ENCODE measurements around the gene NAMPT.
A peak's percentile ranks its signal among the peaks of the same experiment; 100 is the strongest.
"Not testable (repeated sequence)": the region's sequence is repeated elsewhere in the genome, so short reads cannot be mapped to it uniquely, and the experiment has no call there.

Gene NAMPT

DNA sequence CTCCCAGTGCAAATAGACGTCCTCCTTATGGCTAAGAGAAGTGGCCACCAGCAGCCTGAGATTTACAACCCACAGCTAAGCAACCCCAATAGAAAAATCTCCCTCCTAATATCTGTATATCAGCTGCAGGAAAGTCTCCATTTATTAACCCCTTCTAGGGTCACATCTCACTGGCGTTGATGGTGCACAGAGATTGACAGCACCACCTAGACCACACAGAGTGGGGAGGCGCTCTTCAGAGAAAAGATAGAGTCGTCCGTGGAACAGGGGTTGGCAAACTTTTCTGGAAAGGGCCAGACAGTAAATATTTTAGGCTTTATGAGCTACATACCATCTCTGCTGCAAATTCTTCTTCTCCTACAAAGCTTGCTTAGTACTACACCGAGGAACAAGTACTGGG, 60.0 kb downstream of the NAMPT start:
- DNase-seq, result no peak

DNA sequence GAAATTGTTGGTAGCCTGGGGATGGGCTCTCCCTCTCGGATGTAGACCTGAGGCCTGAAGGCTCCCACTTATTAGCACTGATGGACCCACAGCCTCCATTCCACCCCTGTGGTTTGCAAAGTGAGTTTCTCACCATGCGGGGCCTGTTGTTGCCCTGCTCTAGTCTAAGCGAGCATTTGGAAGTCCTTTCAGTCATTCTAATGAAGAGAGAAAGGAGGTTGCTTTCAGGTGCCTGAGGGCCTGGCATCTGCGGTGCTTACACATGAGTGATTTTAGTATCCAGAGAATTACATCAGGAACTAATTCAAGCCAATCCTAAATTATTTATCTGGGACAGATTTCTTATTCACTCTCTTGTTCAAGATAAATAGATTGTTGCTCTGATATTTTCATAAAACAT, 61.6 kb downstream of the NAMPT start:
- no peak for DNase-seq

DNA sequence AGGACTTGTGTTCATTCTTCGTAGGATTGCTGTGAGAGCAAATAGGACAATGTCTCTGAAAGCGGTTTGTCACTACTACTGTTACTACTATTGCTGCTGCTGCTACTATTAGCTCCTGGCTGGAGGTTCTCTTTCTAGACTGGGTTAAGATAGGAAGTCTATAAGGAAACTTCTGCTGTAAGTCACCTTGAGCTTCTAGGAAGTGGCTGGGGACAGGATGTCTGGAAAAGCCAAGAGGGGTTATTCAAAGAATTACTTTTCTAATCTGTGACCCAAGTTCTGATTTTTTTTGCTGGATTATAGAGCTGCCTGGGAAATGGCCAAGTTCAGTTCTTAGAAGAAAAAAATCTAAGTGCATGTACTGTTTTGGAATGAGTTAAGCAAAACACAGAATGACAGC, 62.2 kb downstream of the NAMPT start:
- no peak for DNase-seq

DNA sequence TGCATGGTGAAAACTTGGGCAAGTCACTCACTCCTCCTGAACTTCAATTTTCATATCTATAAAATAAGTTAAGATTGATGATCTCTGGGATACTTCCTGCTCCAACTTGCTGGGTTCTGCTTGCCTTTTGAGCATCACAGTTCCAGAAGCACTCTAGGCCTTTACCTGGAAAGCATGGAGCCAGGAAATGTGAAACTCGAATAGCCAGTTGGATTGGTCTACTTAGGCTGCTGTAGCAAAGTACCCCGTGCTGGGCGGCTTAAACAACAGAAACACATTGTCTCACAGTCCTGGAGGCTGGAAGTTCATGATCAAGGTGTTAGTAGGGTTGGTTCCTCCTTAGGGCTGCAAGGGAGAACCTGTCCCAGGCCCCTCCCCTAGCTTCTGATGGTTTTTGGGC, 64.5 kb downstream of the NAMPT start:
- DNase-seq, result no peak

DNA sequence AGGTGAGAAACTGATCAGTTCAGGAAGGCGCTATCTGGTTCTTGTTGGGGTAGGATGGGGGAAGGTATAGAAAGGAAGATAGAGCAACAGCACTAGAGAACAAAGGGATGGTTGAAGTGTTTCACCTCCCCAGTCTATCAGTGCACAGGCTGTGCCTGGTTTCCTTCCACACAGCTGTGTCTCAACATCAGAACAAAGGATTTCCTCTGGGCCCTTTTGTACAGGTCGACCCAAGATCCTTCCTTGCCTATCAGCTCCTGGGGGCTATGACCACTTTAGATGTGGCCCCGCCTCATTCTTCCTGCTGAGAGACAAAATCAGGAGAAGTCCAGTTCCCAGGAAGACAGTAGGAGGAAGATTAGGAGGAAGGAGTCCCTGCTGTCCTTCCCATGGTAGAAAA, 65.6 kb downstream of the NAMPT start:
- no peak for DNase-seq

DNA sequence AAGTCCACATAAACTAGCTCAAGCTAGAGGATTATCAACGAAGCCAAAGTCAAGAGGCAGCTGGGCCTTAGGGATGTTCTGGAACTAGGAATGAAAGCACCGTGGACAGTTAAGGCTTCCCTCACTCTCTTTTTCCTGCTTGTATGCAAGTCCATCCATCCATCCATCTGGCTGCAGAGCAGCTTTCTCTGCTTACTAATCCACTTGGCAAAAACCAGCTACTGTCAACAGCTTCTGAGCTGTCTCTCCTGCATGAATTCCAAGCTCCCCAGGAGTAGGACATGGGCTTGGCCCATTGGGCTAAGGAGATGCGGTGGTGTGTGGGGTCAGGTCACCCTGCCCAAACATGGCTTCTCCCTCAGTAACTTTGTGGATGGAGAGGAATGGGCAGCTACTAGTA, 66.2 kb downstream of the NAMPT start:
- no peak for DNase-seq

DNA sequence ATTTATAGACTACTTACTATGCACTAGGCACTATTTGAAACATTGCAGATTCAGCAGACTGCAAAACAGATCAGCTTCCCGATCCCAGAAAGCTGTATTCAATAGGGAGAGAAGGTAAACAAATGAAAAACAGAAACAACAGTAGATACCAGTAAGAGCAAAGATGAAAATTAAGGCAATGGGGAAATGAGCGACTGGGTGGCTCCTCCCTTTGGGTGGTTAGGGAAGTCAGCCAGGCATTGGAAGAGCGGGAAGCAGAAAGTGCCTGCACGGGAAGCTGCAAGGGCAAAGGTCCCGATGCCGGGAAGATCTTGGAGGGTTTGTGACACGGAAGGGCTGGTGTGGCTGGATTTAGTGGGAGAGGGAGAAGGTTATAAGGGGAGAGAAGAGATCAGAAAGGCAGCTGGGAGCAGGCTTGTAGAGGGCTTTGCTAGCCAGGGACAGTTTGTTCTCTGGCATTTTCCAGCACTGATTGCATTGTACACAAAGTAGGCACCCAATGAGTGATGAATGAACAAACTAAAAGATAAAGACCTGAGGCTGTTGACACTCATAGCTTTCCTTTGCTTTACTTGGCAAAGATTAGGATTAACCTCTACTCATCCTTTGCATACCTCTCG, 67.8 kb downstream of the NAMPT start:
- DNase-seq, result peak; percentile 38

DNA sequence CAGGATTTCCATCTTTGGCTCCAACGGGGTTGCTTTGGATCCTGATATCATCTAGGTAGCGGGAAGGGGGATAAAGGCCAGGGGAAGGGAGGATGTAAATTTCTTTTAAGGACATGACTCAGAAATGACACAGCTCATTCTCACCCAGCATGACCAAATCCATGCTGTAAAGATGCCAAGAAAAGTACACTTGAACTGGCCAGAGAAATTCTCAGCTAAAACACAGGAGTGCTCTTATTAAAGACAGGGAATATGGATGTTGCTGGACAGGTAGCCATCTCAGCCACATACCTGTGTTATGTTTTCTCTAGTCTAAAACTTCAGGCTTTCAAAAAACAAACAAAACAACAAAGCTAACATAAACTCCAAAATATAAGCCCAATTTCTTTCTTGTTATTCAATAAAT, 68.3 kb downstream of the NAMPT start:
- DNase-seq, result peak; percentile 50

DNA sequence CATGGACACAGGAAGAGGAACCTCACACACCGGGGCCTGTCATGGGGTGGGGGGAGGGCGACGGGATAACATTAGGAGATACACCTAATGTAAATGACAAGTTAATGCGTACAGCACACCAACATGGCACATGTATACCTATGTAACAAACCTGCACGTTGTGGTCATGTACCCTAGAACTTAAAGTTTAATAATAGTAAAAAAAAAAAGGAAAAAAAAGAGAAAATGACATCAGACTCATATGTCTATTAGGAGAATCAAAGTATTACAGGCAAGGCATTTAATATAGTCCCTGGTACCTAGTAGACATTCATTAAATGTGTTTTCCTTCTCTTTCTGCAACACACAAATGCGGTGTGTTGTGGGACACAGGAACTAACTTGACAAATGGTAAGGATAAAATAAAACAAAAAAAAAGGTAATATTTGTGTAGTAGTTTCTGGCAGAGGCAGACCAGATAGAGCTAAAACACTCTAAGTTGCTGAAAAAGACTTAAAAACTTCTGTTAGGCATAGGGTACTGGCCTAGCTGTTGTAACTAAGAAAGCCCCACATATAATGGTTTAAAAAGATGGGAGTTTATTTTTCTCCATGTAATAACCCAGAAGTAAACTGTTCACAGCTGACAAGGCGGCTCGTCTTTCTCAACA, 68.8 kb downstream of the NAMPT start:
- DNase-seq, result no peak

DNA sequence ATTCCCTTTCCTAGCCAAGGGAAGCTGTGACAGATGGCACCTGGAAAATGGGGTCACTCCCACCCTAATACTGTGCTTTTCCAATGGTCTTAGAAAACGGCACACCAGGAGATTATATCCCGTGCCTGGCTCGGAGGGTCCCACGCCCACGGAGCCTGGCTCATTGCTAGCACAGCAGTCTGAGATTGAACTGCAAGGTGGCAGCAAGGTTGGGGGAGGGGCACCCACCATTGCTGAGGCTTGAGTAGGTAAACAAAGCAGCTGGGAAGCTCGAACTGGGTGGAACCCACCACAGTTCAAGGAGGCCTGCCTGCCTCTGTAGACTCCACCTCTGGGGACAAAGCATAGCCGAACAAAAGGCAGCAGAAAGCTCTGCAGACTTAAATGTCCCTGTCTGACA, 75.8 kb downstream of the NAMPT start:
- DNase-seq, result not testable (repeated sequence)

DNA sequence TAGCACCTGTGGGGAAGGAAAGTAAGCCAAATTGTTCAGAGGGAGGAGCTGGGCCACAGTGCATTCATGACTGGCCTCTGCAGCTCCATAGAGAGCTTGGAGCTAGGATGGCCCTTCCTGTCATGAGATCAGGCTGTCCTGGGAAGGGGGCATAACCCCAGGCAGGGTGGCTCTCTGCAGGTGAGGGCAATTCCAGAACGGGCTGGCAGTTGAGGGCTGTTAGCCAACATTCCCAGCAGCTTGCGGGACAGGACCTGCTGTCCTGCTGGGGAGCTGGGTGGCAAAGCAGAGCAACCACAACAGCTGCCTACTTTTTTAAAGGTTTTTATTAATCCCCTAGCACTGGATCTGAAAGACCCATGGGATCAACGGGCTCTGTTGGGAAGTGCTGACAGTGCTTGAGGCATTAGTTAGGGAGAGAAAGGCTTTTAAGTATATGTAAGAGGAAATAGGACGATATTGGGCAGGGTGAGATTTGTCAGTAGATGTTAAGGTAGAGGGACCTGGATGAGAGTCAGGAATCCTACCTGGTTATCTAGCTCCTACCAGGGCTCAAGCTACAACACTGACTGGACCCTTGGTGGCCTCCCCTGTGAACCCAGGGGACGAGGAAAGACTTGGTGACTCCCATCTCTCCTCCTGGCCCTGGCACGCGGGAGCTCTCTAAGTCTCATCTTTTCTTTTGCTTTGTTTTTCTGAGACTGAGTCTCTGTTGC, 77.8 kb downstream of the NAMPT start:
- DNase-seq, result no peak

DNA sequence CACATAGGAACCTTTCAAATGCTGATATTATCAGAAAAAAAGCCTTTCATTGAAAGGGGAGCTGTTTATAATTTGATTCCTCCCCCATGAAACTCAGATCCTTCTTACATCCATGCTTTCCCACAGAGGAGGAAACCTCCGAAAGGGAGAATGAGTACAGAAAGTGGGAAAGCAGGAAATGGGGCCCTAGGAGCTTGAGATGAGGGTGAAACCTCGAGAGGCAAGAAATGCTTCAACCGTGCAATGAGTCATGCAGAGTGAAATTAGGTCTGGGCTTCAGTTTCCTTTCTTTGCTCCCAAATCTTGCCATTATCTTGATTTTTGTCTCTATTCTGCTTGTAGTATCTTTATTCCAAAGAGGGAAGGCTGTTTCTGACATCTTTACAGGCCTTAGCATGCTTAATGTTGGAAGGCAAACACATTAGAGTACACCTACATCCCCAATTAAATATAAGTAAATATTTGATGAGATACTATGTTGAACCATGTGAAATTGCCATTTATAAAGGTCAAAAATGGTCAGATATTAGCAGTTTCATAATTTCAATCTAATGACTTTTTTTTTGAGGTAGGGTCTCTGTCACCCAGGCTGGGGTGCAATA, 79.1 kb downstream of the NAMPT start:
- no peak for DNase-seq

DNA sequence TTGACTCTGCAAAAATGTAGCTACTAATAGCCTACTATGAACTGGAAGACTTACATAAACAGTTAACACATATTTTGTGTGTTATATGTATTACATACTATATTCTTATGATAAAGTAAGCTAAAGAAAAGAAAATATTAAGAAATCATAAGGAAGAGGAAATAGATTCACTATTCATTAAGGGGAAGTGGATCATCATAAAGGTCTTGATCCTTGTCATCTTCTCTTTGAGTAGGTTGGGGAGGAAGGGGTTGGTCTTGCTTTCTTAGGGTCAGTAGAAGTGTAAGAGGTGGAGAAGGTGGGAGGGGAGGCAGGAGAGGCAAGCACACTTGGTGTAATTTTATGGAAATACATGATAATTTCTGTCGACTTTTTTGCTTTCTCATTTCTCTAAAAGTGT, 81.3 kb downstream of the NAMPT start:
- DNase-seq, result no peak

DNA sequence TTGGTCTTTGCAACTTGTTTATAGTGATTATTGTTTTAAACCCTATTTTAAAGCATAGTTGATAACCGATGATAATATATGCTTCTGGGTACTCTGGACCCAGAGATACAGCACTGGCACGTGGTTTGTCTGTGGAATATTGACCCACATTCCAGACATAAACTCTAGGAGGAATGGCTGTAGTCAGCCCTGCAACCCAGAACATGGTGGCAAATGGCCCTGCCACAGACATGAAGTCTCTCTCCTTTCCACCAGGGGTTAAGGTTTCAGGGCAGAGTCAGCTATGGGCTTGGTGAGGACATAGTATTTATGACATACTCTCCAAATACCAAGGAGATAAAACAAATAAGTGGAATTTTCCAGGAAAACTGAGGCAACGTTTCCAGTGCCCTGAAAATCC, 83.6 kb downstream of the NAMPT start:
- no peak for DNase-seq

DNA sequence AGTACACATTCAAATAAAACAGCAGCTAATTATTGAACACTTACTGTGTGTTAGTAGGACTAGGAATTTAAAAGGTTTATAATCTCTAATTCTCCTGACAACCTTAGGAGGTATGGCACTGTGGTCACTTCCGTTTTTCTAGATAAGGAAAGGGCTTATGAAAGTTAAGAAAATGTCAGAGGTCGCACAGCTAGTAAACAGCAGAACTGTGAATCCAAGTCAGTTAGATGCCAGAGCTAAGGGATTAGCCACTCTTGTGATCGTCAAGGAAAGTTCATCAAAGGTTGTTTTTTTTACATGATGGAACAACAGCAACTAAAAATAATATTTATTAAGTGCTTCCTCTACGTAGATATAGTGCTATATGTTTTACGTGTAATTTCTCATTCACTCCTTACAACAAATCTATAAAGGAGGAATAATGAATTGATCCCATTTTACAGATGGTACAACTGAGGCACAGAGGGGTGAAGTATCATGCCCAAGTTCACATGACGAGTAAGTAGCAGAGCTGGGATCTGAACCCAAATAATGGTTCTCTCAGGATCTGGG, 84.9 kb downstream of the NAMPT start:
- no peak for DNase-seq

DNA sequence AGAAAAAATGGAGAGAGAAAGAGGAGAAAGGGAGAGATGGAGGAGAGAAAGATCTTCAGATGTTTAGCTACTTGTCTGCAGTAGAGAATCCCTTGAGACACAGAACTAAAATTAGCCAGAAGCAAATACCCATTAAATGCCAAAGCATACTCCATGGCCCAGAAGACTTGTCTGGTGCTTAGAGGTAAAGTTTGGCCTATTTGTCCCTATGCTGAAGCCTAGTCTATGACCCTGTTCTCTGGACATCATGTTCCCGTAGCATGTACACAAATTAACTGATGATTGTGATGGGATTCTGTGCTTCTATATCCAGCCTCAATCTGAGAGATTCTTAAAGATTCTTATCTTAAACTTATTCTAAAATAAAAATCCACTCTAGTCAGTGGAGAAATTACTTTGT, 85.8 kb downstream of the NAMPT start:
- no peak for DNase-seq

All from DMS79 treated with DMSO at 0.1 percent for 48 hours (cell line).